GM10847 (cell line): ENCODE data around the gene UBE2F.

Experiments
- POLR2A ChIP-seq: IDR thresholded peaks from 2 replicates; pipeline ENCODE4 v1.6.1; 2011; ENCODE audit not compliant: insufficient read length; ENCODE audit errors: extremely low read depth

Gene UBE2F

GRCh38 chr2:237967463-237967951 lies 693 bp downstream of the UBE2F start:
- TF ChIP-seq POLR2A = no peak

GRCh38 chr2:237968048-237968862 lies 1.4 kb downstream of the UBE2F start:
- no peak for TF ChIP-seq POLR2A

- TF ChIP-seq POLR2A = no peak
Measured at GRCh38 chr2:237971661-237972060, 4.8 kb downstream of the UBE2F start.

- no peak for TF ChIP-seq POLR2A
Measured at GRCh38 chr2:237972211-237972610, 5.4 kb downstream of the UBE2F start.

- TF ChIP-seq POLR2A = no peak
Measured at GRCh38 chr2:237972936-237973335, 6.1 kb downstream of the UBE2F start.

- no peak for TF ChIP-seq POLR2A
Measured at GRCh38 chr2:237977380-237977779, 10.6 kb downstream of the UBE2F start.

- TF ChIP-seq POLR2A = no peak
Measured at GRCh38 chr2:237978058-237978712, 11.4 kb downstream of the UBE2F start.

GRCh38 chr2:237979331-237979730 lies 12.5 kb downstream of the UBE2F start:
- no peak for TF ChIP-seq POLR2A

GRCh38 chr2:237980087-237980486 lies 13.3 kb downstream of the UBE2F start:
- no peak for TF ChIP-seq POLR2A

- TF ChIP-seq POLR2A = no peak
Measured at GRCh38 chr2:237980751-237981150, 13.9 kb downstream of the UBE2F start.

GRCh38 chr2:237982039-237982725 lies 15.4 kb downstream of the UBE2F start:
- TF ChIP-seq POLR2A = no peak

- no peak for TF ChIP-seq POLR2A
Measured at GRCh38 chr2:237983922-237984321, 17.1 kb downstream of the UBE2F start.

- TF ChIP-seq POLR2A = no peak
Measured at GRCh38 chr2:237987268-237987667, 20.5 kb downstream of the UBE2F start.

- TF ChIP-seq POLR2A = no peak
Measured at GRCh38 chr2:237993701-237994100, 26.9 kb downstream of the UBE2F start.

GRCh38 chr2:237995036-237995435 lies 28.2 kb downstream of the UBE2F start:
- TF ChIP-seq POLR2A = no peak
